GM23338 (cell line): ENCODE measurements around the gene PLCG2. TPM values are rescaled to one million over a fixed set of nuclear protein-coding genes. Genes with fewer than 3 reads are reported as not detected.

Experiments
- ATAC-seq: fragments of 200-7000 bp; cut with Tn5 transposase; 3 replicates; pipeline ENCODE4 v1.9.1; 2020
- DNase-seq: peaks from one replicate; pipeline ENCODE4 v3.0.0-alpha.2; 2015; ENCODE audit warnings: low spot score
- H2AFZ ChIP-seq: fragments of 200-600 bp; sonication (generic); 2 replicates; pipeline ENCODE4 v1.8.0; 2016; ENCODE audit warnings: antibody characterized with exemption, mild to moderate bottlenecking, moderate library complexity
- H3F3A ChIP-seq: fragments of 200-600 bp; sonication (generic); replicated peaks from 2 replicates; pipeline ENCODE4 v1.8.0; 2017; ENCODE audit warnings: antibody characterized with exemption, mixed run types, low read depth
- H3K27ac ChIP-seq: fragments of 200-600 bp; sonication (generic); 2 replicates; pipeline ENCODE4 v1.6.1; 2016; ENCODE audit warnings: low read depth
- H3K27me3 ChIP-seq: fragments of 200-600 bp; sonication (generic); 2 replicates; pipeline ENCODE4 v1.8.0; 2016; ENCODE audit warnings: mild to moderate bottlenecking, mixed run types, moderate library complexity; ENCODE audit not compliant: insufficient read depth
- H3K36me3 ChIP-seq: fragments of 200-600 bp; sonication (generic); 2 replicates; pipeline ENCODE4 v1.8.0; 2016; ENCODE audit warnings: mild to moderate bottlenecking; ENCODE audit not compliant: insufficient read depth
- H3K4me1 ChIP-seq: fragments of 200-600 bp; sonication (generic); 2 replicates; pipeline ENCODE4 v1.8.0; 2016; ENCODE audit warnings: mild to moderate bottlenecking, moderate library complexity; ENCODE audit not compliant: insufficient read depth
- H3K4me2 ChIP-seq: fragments of 200-600 bp; sonication (generic); 2 replicates; pipeline ENCODE4 v1.7.1; 2017; ENCODE audit warnings: mixed run types
- H3K4me3 ChIP-seq: fragments of 200-600 bp; sonication (generic); 2 replicates; pipeline ENCODE4 v1.6.1; 2016; ENCODE audit warnings: mixed run types
- H3K79me2 ChIP-seq: fragments of 200-600 bp; sonication (generic); replicated peaks from 2 replicates; pipeline ENCODE4 v1.8.0; 2017; ENCODE audit warnings: mild to moderate bottlenecking; ENCODE audit not compliant: insufficient read depth
- H3K9me2 ChIP-seq: fragments of 200-600 bp; sonication (generic); 2 replicates; pipeline ENCODE4 v1.8.0; 2017; ENCODE audit not compliant: insufficient read depth
- H4K20me1 ChIP-seq: fragments of 200-600 bp; sonication (generic); replicated peaks from 2 replicates; pipeline ENCODE4 v1.8.0; 2017; ENCODE audit warnings: mild to moderate bottlenecking; ENCODE audit not compliant: insufficient read depth
- H3K27ac Mint-ChIP-seq: 2 replicates; pipeline ENCODE4 v1.8.0; 2020; ENCODE audit warnings: inconsistent platforms, mild to moderate bottlenecking, moderate library complexity, mixed read lengths
- H3K27me3 Mint-ChIP-seq: 3 replicates; pipeline ENCODE4 v1.8.0; 2022; ENCODE audit warnings: low read depth, mild to moderate bottlenecking, moderate library complexity, mixed read lengths, inconsistent platforms; ENCODE audit not compliant: insufficient read depth, poor library complexity
- H3K36me3 Mint-ChIP-seq: 3 replicates; pipeline ENCODE4 v1.8.0; 2021; ENCODE audit warnings: low read depth, mild to moderate bottlenecking, inconsistent platforms, moderate library complexity, mixed read lengths
- H3K4me1 Mint-ChIP-seq: 3 replicates; pipeline ENCODE4 v1.8.0; 2020; ENCODE audit warnings: mild to moderate bottlenecking, inconsistent platforms, mixed read lengths
- H3K4me3 Mint-ChIP-seq: 3 replicates; pipeline ENCODE4 v1.8.0; 2021; ENCODE audit warnings: moderate library complexity, mild to moderate bottlenecking, inconsistent platforms, mixed read lengths
- H3K9me3 Mint-ChIP-seq: 3 replicates; pipeline ENCODE4 v1.8.0; 2020; ENCODE audit warnings: moderate library complexity, mild to moderate bottlenecking, inconsistent platforms, mixed read lengths
- ETS1 ChIP-seq: IDR thresholded peaks from 2 replicates; pipeline ENCODE4 v1.6.1; 2016; ENCODE audit warnings: antibody characterized with exemption
- EZH2 ChIP-seq: fragments of 200-600 bp; sonication (generic); IDR thresholded peaks from one replicate; pipeline ENCODE4 v1.8.0; 2017; ENCODE audit warnings: antibody characterized with exemption, mild to moderate bottlenecking, low read depth; ENCODE audit not compliant: unreplicated experiment
- JUNB ChIP-seq: IDR thresholded peaks from one replicate; pipeline ENCODE4 v1.6.1; 2016; ENCODE audit warnings: antibody characterized with exemption; ENCODE audit not compliant: unreplicated experiment
- STAT1 ChIP-seq: IDR thresholded peaks from one replicate; pipeline ENCODE4 v1.6.1; 2016; ENCODE audit warnings: antibody characterized with exemption; ENCODE audit not compliant: unreplicated experiment
- ZNF114 ChIP-seq: fragments of 250-450 bp; sonication (Bioruptor Pico); IDR thresholded peaks from 2 replicates; pipeline ENCODE4 v1.5.0; 2020; ENCODE audit warnings: mild to moderate bottlenecking, moderate library complexity
- ZNF462 ChIP-seq: fragments of 250-450 bp; sonication (Bioruptor Pico); IDR thresholded peaks from 2 replicates; pipeline ENCODE4 v1.5.0; 2020; ENCODE audit warnings: mild to moderate bottlenecking, moderate library complexity
- polyA plus RNA-seq: library from polyadenylated mRNA; unstranded; fragments of >200 nt; fragmentation: Nextera tagmentation; extraction: Ambion mirVana; gene quantifications from 2 replicates; pipeline ENCODE4 v1.2.1, GENCODE V29; 2016
- total RNA-seq: library from RNA; depleted of rRNA; stranded (reverse); fragments of >200 nt; shearing (Covaris generic); gene quantifications from 2 replicates; pipeline ENCODE4 v1.2.3, GENCODE V29; 2014

The PLCG2 gene
- total and polyA plus RNA-seq, 2 experiments from 2014 or later, result 2.4 to 5.9 TPM

GRCh38 chr16:81790830-81791435 lies 11.8 kb downstream of the PLCG2 start:
- no peak overlapping the region; the same call in 1 of the 2 replicates for H3K27ac Mint-ChIP-seq
- Histone ChIP-seq H3K4me1 (no peaks in the 10 kb centered on the region; the same call in 1 of the 2 replicates), H3K9me2 (no peaks in the 10 kb centered on the region), H3K4me2 (no peak overlapping the region), H3K36me3 (no peaks in the 10 kb centered on the region), H3K4me3 (no peak overlapping the region), H3K79me2 (no peaks in the 10 kb centered on the region), H3K27me3 (no peaks in the 10 kb centered on the region), H3F3A (no peaks in the 10 kb centered on the region), H2AFZ (no peak overlapping the region), H3K27ac (no peak overlapping the region), H4K20me1 (no peaks in the 10 kb centered on the region)
- ATAC-seq (no peak), DNase-seq (no peak)
- peaks cover 4% of the 10 kb centered on the region for H3K27me3 Mint-ChIP-seq
- H3K9me3 Mint-ChIP-seq, result no peaks in the 10 kb centered on the region
- TF ChIP-seq ZNF462 (CRISPR knock-in tag) (no peak), ZNF114 (CRISPR knock-in tag) (no peak), ETS1 (no peak), EZH2 (no peak), STAT1 (no peak), JUNB (no peak)
- H3K36me3 Mint-ChIP-seq, result no peaks in the 10 kb centered on the region
- peaks cover 15% of the 10 kb centered on the region for H3K4me1 Mint-ChIP-seq
- no peak overlapping the region for H3K4me3 Mint-ChIP-seq
